Heart left ventricle (tissue), 13 donors: ENCODE data around the gene SMAD7.

ENCODE experiments used
- POLR2A ChIP-seq, 2 donors: fragments of 450-650 bp; IDR thresholded peaks; one replicate each; pipeline ENCODE4 v1.6.1; 2017; ENCODE audit warnings: antibody characterized with exemption in 2 of 2, mild to moderate bottlenecking in 2 of 2, moderate library complexity in 2 of 2
- TF ChIP-seq, protein P1 (sequence below), 12 donors: fragments of 200-600 bp; sonication (generic) in 4 of 12; IDR thresholded peaks; one replicate each; pipeline versions ENCODE4 v1.5.0 to v1.8.0; 2018 to 2022; ENCODE audit warnings: antibody characterized with exemption in 12 of 12, mild to moderate bottlenecking in 5 of 12
- donor health status: ischemic (EF 13 %, LVEDD 7.1; RV severe dilation, severe dysfunction).
- donor health status: DM: no; HTN: yes; CAD: no.
- donor health status: DM: no; HTN: no; CAD: no.
- donor health status: ischemic (EF 25% LVEDD 6.9; RV normal size, moderate dysfunction).
- donor health status: ischemic (EF 25% LVEDD 5.7; RV mildly dilated, moderate dysfunction).
- donor health status: ischemic (EF 35%, LVEDD 5.7; RV mildly dilated, moderate dysfunction).
- donor health status: nonischemic (EF 11% LVEDD 7.7; RV severe dilation, severe dysfunction).
- donor health status: DM: yes; HTN: yes; CAD: no.
- donor health status: PGD.
- donor health status: ischemic (EF 29% LVEDD 5.4; RV normal size, mild dysfunction).
- donor health status: nonischemic (EF 23%, LVEDD 6.1; RV moderate dilation, normal function).

DNA sequence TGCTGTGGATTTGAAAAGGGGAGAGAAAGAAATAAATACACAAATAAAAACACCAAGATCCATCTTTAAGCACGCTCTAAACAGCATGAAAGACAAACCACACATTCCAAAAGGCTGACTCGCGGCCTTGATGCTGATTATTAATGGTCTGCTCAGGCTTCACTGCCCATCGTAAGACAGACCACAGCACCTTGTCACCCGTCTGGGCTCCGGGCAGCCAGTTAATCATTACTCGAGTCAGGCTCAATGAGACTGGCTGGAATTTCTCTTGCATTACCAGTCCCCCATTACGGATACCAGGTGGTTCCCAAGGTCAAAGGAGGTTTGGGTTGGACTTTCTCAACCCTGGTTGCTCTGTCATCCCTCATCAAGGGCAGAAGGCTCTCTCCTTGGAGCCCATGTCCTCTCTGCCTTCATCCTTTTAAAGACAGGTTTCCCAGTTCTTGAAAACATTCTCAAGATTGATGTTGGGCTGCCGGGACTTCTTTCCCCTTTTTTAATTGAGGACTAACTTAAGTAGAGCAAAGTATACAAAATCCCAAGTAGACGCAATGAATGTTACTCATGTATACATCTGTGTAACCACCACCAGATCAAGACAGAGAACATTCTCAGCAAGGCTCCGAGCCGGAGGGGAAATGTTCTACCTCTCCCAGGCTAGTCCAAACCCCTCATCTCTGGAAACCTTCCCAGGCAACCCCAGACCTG lies 8.1 kb downstream of the SMAD7 start:
- TF ChIP-seq, protein P1, sequence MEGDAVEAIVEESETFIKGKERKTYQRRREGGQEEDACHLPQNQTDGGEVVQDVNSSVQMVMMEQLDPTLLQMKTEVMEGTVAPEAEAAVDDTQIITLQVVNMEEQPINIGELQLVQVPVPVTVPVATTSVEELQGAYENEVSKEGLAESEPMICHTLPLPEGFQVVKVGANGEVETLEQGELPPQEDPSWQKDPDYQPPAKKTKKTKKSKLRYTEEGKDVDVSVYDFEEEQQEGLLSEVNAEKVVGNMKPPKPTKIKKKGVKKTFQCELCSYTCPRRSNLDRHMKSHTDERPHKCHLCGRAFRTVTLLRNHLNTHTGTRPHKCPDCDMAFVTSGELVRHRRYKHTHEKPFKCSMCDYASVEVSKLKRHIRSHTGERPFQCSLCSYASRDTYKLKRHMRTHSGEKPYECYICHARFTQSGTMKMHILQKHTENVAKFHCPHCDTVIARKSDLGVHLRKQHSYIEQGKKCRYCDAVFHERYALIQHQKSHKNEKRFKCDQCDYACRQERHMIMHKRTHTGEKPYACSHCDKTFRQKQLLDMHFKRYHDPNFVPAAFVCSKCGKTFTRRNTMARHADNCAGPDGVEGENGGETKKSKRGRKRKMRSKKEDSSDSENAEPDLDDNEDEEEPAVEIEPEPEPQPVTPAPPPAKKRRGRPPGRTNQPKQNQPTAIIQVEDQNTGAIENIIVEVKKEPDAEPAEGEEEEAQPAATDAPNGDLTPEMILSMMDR (IDR thresholded peaks at IDR 0.05): no peak
- TF ChIP-seq POLR2A (IDR thresholded peaks at IDR 0.05): no peak
